ENCODE data around the gene CHAC1.
"Not testable (repeated sequence)": the region's sequence is repeated elsewhere in the genome, so short reads cannot be mapped to it uniquely, and the experiment has no call there.

The CHAC1 gene

GRCh38 chr15:40958723-40959122 is 5.5 kb downstream of the CHAC1 start:
- DNase-seq: no peak

GRCh38 chr15:40959331-40960141 is 6.3 kb downstream of the CHAC1 start:
- DNase-seq: no peak

GRCh38 chr15:40960151-40960885 is 7.0 kb downstream of the CHAC1 start:
- DNase-seq: no peak

GRCh38 chr15:40960925-40961324 is 7.7 kb downstream of the CHAC1 start:
- DNase-seq: no peak

GRCh38 chr15:40961740-40962139 is 8.5 kb downstream of the CHAC1 start:
- DNase-seq: not testable (repeated sequence)

GRCh38 chr15:40962317-40962716 is 9.0 kb downstream of the CHAC1 start:
- DNase-seq: not testable (repeated sequence)

GRCh38 chr15:40963201-40963600 is 9.9 kb downstream of the CHAC1 start:
- no peak for DNase-seq

- DNase-seq: no peak
Measured at GRCh38 chr15:40964006-40964405, 10.7 kb downstream of the CHAC1 start.

- no peak for DNase-seq
Measured at GRCh38 chr15:40964634-40965033, 11.4 kb downstream of the CHAC1 start.

GRCh38 chr15:40968290-40969085 is 15.2 kb downstream of the CHAC1 start:
- DNase-seq: no peak

GRCh38 chr15:40969363-40969762 is 16.1 kb downstream of the CHAC1 start:
- no peak for DNase-seq

GRCh38 chr15:40974879-40975278 is 21.6 kb downstream of the CHAC1 start:
- no peak for DNase-seq

GRCh38 chr15:40976819-40977218 is 23.5 kb downstream of the CHAC1 start:
- DNase-seq: no peak

- no peak for DNase-seq
Measured at GRCh38 chr15:40978141-40978540, 24.9 kb downstream of the CHAC1 start.

GRCh38 chr15:40978562-40978961 is 25.3 kb downstream of the CHAC1 start:
- no peak for DNase-seq

GRCh38 chr15:40981186-40981585 is 27.9 kb downstream of the CHAC1 start:
- DNase-seq: no peak

GRCh38 chr15:40982855-40983254 is 29.6 kb downstream of the CHAC1 start:
- no peak for DNase-seq

GRCh38 chr15:40984406-40984805 is 31.1 kb downstream of the CHAC1 start:
- no peak for DNase-seq

GRCh38 chr15:40984964-40985363 is 31.7 kb downstream of the CHAC1 start:
- DNase-seq: no peak

- no peak for DNase-seq
Measured at GRCh38 chr15:40985541-40986330, 32.5 kb downstream of the CHAC1 start.

GRCh38 chr15:40986820-40987219 is 33.5 kb downstream of the CHAC1 start:
- no peak for DNase-seq

- DNase-seq: no peak
Measured at GRCh38 chr15:40988156-40988555, 34.9 kb downstream of the CHAC1 start.

GRCh38 chr15:40990080-40990479 is 36.8 kb downstream of the CHAC1 start:
- no peak for DNase-seq
